Duodenal mucosa (tissue), 2 donors: ENCODE data around the gene PARN.

Source experiments
- H3K27ac ChIP-seq: one replicate; pipeline ENCODE4 v1.7.0; 2013; ENCODE audit warnings: low read depth, low read length
- H3K27me3 ChIP-seq, 2 donors: one replicate each; pipeline ENCODE4 v1.7.0; 2013; ENCODE audit warnings: low read length in 2 of 2, control low read depth in 1 of 2; ENCODE audit not compliant: insufficient read depth in 2 of 2, control insufficient read depth in 1 of 2
- H3K36me3 ChIP-seq, 2 donors: one replicate each; pipeline ENCODE4 v1.7.0; 2013; ENCODE audit warnings: low read length in 2 of 2, control low read depth in 1 of 2; ENCODE audit not compliant: insufficient read depth in 2 of 2, control insufficient read depth in 1 of 2
- H3K4me1 ChIP-seq, 2 donors: one replicate each; pipeline ENCODE4 v1.7.0; 2013; ENCODE audit warnings: low read length in 2 of 2, control low read depth in 1 of 2; ENCODE audit not compliant: insufficient read depth in 2 of 2, control insufficient read depth in 1 of 2
- H3K4me3 ChIP-seq, 2 donors: one replicate each; pipeline ENCODE4 v1.7.0; 2013; ENCODE audit warnings: low read length in 2 of 2, low read depth in 1 of 2
- H3K9ac ChIP-seq, 2 donors: one replicate each; pipeline ENCODE4 v1.7.0; 2013; ENCODE audit warnings: low read length in 2 of 2, low read depth in 1 of 2
- H3K9me3 ChIP-seq, 2 donors: one replicate each; pipeline ENCODE4 v1.7.0; 2013; ENCODE audit warnings: low read length in 2 of 2, control low read depth in 1 of 2; ENCODE audit not compliant: control insufficient read depth in 1 of 2

Gene PARN

DNA sequence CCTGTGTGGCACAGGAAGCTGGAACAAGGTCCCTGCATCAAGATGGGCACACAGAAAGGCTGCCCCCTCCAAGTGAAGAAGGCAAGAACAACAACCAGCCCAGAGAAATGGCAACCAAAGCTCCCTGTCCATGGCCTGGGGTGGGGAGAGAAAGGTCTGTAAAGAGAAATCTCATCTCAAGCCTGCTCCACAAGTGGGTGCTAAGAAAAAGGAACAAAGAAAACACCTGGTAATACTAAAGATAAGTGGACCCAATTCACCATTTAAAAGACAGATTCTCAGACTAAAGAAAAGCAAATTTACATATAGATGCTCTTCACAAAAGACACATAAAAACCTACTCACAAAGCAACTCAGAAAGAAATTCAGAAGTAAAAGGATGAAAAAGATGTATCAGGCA is 107.4 kb downstream of the PARN start:
- no peak overlapping the region for H3K9ac ChIP-seq
- no peak overlapping the region for H3K27ac ChIP-seq
- no peaks in the 10 kb centered on the region for H3K36me3 ChIP-seq
- no peaks in the 10 kb centered on the region for H3K4me1 ChIP-seq
- H3K27me3 ChIP-seq: no peaks in the 10 kb centered on the region
- H3K9me3 ChIP-seq: no peaks in the 10 kb centered on the region
- H3K4me3 ChIP-seq: no peak overlapping the region

GRCh38 chr16:14520753-14521152 is 109.3 kb downstream of the PARN start:
- Histone ChIP-seq H3K9me3 (no peaks in the 10 kb centered on the region), H3K36me3 (no peaks in the 10 kb centered on the region), H3K27me3 (no peaks in the 10 kb centered on the region), H3K4me3 (no peak overlapping the region), H3K4me1 (no peaks in the 10 kb centered on the region), H3K27ac (no peak overlapping the region), H3K9ac (no peak overlapping the region)

GRCh38 chr16:14514967-14515366 is 115.1 kb downstream of the PARN start:
- no peaks in the 10 kb centered on the region for H3K9me3 ChIP-seq
- H3K27ac ChIP-seq: no peak overlapping the region
- no peak overlapping the region for H3K4me3 ChIP-seq

GRCh38 chr16:14513389-14514107 is 116.5 kb downstream of the PARN start:
- Histone ChIP-seq H3K4me3 (no peak overlapping the region), H3K27me3 (no peaks in the 10 kb centered on the region), H3K36me3 (no peaks in the 10 kb centered on the region), H3K9ac (no peak overlapping the region), H3K4me1 (peaks cover 0 to 5% of the 10 kb centered on the region in 2 donors), H3K9me3 (no peaks in the 10 kb centered on the region), H3K27ac (no peak overlapping the region)

More at GRCh38 chr16:14514967-14515366, 115.1 kb downstream of the PARN start:
- Histone ChIP-seq H3K27me3 (no peaks in the 10 kb centered on the region), H3K9ac (no peak overlapping the region), H3K36me3 (no peaks in the 10 kb centered on the region), H3K4me1 (peaks cover 0 to 5% of the 10 kb centered on the region in 2 donors)

GRCh38 chr16:14511800-14512135 is 118.3 kb downstream of the PARN start:
- no peak overlapping the region for H3K4me3 ChIP-seq
- no peaks in the 10 kb centered on the region for H3K27me3 ChIP-seq
- peaks cover 0 to 5% of the 10 kb centered on the region in 2 donors for H3K4me1 ChIP-seq
- no peak overlapping the region for H3K27ac ChIP-seq
- no peak overlapping the region for H3K9ac ChIP-seq
- H3K9me3 ChIP-seq: no peaks in the 10 kb centered on the region
- no peaks in the 10 kb centered on the region for H3K36me3 ChIP-seq

DNA sequence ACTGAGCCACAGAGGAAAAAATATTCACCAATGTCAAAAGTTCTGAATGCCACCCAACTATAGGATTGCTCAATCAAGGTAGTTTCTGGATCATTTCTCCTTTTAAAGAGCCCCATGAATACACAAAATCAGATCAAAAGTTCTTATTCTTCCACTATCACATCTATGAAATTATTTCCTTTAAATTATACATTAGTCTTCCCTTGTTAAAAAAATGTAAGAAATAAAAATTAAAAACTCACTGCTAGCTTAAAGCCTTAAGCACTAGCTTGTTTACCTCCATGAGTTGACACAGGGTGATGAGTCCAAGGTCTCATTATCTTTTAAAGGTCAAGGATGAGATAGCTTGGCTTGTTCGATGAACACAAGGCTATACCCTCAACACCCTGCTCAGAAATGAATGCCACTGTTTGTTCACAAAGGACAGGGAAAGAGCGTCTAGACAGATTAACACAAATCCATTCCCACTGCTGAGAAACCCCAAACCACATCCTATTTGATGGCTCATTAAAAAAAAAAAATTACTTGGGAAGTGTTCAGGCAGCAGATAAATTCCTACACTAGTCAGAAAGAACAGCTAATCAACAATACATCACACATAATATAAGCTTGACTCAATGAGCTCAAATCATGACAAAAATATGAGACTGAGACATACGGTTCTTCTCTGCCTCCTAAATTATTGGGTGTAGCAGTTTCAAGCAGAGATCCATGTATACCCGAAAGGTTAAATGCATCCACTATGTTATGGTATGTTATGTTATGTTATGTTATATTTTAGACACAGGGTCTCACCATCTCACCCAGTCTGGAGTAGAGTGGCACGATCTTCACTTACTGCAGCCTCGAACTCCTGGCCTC is 118.9 kb downstream of the PARN start:
- no peak overlapping the region for H3K4me3 ChIP-seq
- H3K36me3 ChIP-seq: no peaks in the 10 kb centered on the region
- H3K27ac ChIP-seq: no peak overlapping the region
- no peak overlapping the region for H3K9ac ChIP-seq
- H3K9me3 ChIP-seq: no peaks in the 10 kb centered on the region
- H3K27me3 ChIP-seq: no peaks in the 10 kb centered on the region
- H3K4me1 ChIP-seq: peaks cover 0 to 5% of the 10 kb centered on the region in 2 donors

GRCh38 chr16:14510581-14510938 is 119.5 kb downstream of the PARN start:
- H3K4me1 ChIP-seq: peaks cover 0 to 5% of the 10 kb centered on the region in 2 donors
- no peak overlapping the region for H3K9ac ChIP-seq
- no peak overlapping the region for H3K4me3 ChIP-seq
- no peaks in the 10 kb centered on the region for H3K9me3 ChIP-seq
- no peaks in the 10 kb centered on the region for H3K36me3 ChIP-seq
- H3K27ac ChIP-seq: no peak overlapping the region
- H3K27me3 ChIP-seq: no peaks in the 10 kb centered on the region

- H3K27me3 ChIP-seq: no peaks in the 10 kb centered on the region
- H3K36me3 ChIP-seq: no peaks in the 10 kb centered on the region
- peaks cover 0 to 5% of the 10 kb centered on the region in 2 donors for H3K4me1 ChIP-seq
- H3K27ac ChIP-seq: no peak overlapping the region
- no peaks in the 10 kb centered on the region for H3K9me3 ChIP-seq
- H3K4me3 ChIP-seq: no peak overlapping the region
- no peak overlapping the region for H3K9ac ChIP-seq
Measured at GRCh38 chr16:14509675-14510132, 120.4 kb downstream of the PARN start.

GRCh38 chr16:14509055-14509454 is 121.0 kb downstream of the PARN start:
- Histone ChIP-seq H3K27ac (no peak overlapping the region), H3K9ac (no peak overlapping the region), H3K27me3 (no peaks in the 10 kb centered on the region), H3K36me3 (no peaks in the 10 kb centered on the region), H3K9me3 (no peaks in the 10 kb centered on the region), H3K4me3 (no peak overlapping the region), H3K4me1 (peaks cover 0 to 5% of the 10 kb centered on the region in 2 donors)

GRCh38 chr16:14505846-14506245 is 124.2 kb downstream of the PARN start:
- peaks cover 8 to 10% of the 10 kb centered on the region in 2 donors for H3K4me1 ChIP-seq
- H3K27ac ChIP-seq: no peak overlapping the region

More at GRCh38 chr16:14505846-14506245, 124.2 kb downstream of the PARN start:
- Histone ChIP-seq H3K27me3 (no peaks in the 10 kb centered on the region), H3K4me3 (no peak overlapping the region), H3K9ac (no peak overlapping the region), H3K36me3 (no peaks in the 10 kb centered on the region), H3K9me3 (no peaks in the 10 kb centered on the region)
